AG09309 (cell line): Measurements from ENCODE around the gene SGK1.
"Not testable (repeated sequence)": the region's sequence is repeated elsewhere in the genome, so short reads cannot be mapped to it uniquely, and the experiment has no call there.

ENCODE experiments used
- DNase-seq: peaks from one replicate; pipeline ENCODE4 v3.0.0-alpha.2; 2010; ENCODE audit warnings: low read depth
- H3K4me3 ChIP-seq: 2 replicates; pipeline ENCODE4 v1.5.1; 2011; ENCODE audit warnings: mild to moderate bottlenecking, low read depth, low read length, moderate library complexity; ENCODE audit not compliant: control insufficient read depth
- CTCF ChIP-seq: IDR thresholded peaks from 2 replicates; pipeline ENCODE4 v1.5.1; 2011; ENCODE audit warnings: mild to moderate bottlenecking, low read depth, low read length, inconsistent platforms; ENCODE audit not compliant: insufficient read depth, control insufficient read depth; ENCODE audit errors: missing control alignments

SGK1 gene

DNA sequence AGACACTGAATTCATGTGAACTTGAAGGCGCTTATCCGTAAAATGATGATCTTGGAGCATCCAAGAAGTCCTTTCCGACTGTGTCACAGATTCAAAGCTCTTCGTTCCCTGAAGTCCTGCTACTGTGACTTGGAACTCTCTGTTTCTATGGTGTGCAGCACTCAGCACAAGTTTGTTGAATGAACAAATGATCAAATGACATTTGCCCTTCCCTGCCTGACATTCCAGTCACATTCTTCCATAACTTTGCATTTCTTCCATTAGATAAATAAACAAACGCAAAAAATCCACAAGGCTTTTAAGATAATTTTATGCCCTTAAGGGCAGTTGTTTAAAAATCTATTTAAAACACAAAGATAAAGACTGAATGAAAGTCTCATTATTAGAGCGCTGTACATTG is 39.9 kb downstream of the SGK1 start:
- TF ChIP-seq CTCF: no peak

DNA sequence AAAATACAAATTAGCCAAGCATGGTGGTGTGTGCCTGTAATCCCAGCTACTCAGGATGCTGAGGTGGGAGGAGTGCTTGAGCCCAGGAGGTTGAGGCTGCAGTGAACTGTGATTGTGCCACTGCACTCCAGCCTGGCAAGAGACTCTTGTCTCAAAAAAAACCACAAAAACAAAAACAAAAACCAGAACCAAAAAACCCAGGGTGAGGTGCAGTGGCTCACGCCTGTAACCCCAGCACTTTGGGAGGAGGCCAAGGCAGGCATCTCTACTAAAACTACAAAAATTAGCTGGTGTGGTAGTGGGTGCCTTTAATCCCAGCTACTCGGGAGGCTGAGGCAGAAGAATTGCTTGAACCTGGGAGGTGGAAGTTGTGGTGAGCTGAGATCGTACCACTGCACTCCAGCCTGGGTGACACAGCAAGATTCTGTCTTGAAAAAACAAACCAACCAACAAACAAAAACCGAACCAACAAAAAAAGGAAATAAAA is 41.0 kb downstream of the SGK1 start:
- not testable (repeated sequence) for H3K4me3 ChIP-seq, DNase-seq

More for the DNA sequence above, 39.9 kb downstream of the SGK1 start:
- no peak overlapping the region for H3K4me3 ChIP-seq
- DNase-seq: no peak

DNA sequence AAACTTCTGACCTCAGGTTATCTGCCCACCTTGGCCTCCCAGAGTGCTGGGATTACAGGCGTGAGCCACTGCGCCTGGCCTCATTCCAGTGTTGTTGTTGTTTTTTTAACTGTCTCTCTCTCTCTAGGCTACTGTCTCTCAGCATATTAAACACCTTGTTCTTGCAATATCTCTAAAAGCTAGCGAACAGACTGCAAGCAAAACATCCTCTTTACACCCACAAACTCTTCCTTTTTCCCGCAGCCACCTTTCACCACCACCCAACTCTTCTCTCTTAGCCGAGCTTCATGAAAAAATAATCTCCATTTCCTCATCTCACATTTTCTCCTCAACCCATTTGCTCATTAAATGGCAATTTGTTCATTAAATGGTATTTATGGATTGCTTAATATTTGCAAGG is 45.5 kb downstream of the SGK1 start:
- DNase-seq: no peak
- no peak overlapping the region for H3K4me3 ChIP-seq
- no peak for TF ChIP-seq CTCF

- DNase-seq: no peak
- no peak overlapping the region for H3K4me3 ChIP-seq
- no peak for TF ChIP-seq CTCF
Measured at GRCh38 chr6:134267917-134268361, 50.0 kb downstream of the SGK1 start.

- DNase-seq: no peak
- no peak overlapping the region for H3K4me3 ChIP-seq
- no peak for TF ChIP-seq CTCF
Measured at GRCh38 chr6:134266776-134267175, 51.1 kb downstream of the SGK1 start.

DNA sequence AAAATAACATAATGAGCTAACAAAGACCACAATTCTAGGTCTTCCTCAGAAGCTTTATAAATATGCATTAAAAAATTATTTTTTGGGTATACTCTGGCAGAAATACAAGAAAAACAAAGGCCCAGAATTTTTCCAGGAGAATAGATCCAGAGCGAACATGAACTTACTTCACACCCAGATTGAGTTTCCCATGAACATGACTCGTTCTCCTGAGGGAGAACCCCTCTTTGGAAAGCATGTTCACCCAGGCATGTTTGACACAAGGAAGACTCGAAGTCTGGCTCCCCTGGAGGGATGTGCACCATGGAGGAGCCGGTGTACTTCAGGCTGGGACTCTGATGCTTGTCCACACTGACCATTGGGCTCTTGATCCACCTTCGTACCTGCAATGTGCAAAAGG is 56.1 kb downstream of the SGK1 start:
- DNase-seq: no peak
- no peak for TF ChIP-seq CTCF
- no peak overlapping the region for H3K4me3 ChIP-seq

GRCh38 chr6:134258849-134259306 is 59.0 kb downstream of the SGK1 start:
- H3K4me3 ChIP-seq: no peak overlapping the region
- no peak for DNase-seq
- TF ChIP-seq CTCF: no peak
